Pancreas (tissue), 10 donors: Measurements from ENCODE around the gene PAQR4. TPM values are rescaled to one million over a fixed set of nuclear protein-coding genes. Genes with fewer than 3 reads are reported as not detected.

Experiments used
- ATAC-seq, 4 donors: fragments of 200-7000 bp; cut with Tn5 transposase; one replicate each; pipeline versions ENCODE4 v1.8.0 to v1.9.1; 2020; ENCODE audit warnings: mild to moderate bottlenecking in 4 of 4, moderate library complexity in 4 of 4
- DNase-seq, 6 donors: peaks; one replicate each; pipeline ENCODE4 v3.0.0-alpha.2; 2020
- FAIRE-seq: peaks from 2 replicates; lab custom pipeline; 2012; peaks lifted over from hg19 to GRCh38; lab: Jason Lieb, UNC
- H3K27ac ChIP-seq, 4 donors: fragments of 200-600 bp; sonication (generic); 1 replicate in 3 of 4; 2 replicates in 1 of 4; pipeline versions ENCODE4 v1.5.0 to v1.8.0; 2020
- H3K27me3 ChIP-seq, 4 donors: fragments of 200-600 bp; one replicate each; pipeline ENCODE4 v1.8.0; 2021
- H3K36me3 ChIP-seq, 3 donors: fragments of 200-600 bp; sonication (generic) in 1 of 3; one replicate each; pipeline versions ENCODE4 v1.5.0 to v1.8.0; 2020 to 2021
- H3K4me1 ChIP-seq, 3 donors: fragments of 200-600 bp; one replicate each; pipeline ENCODE4 v1.8.0; 2021
- H3K4me3 ChIP-seq, 4 donors: fragments of 200-600 bp; sonication (generic) in 2 of 4; one replicate each; pipeline versions ENCODE4 v1.5.0 to v1.8.0; 2020 to 2021
- H3K9me3 ChIP-seq, 4 donors: fragments of 200-600 bp; one replicate each; pipeline ENCODE4 v1.8.0; 2021
- WGBS, 2 donors: extraction: QIAGEN DNeasy Blood & Tissue Kit; methylation state at CpG; one replicate each; pipeline ENCODE4 v1.1.7; 2013; 5-methylcytosine and 5-hydroxymethylcytosine counted together
- intact Hi-C, 3 donors: fragments of 100-400 bp; cut with DNase I; formaldehyde crosslinking; loops; one replicate each; pipeline versions ENCODE4 v1.11.1 to v1.14.2; 2022
- polyA plus RNA-seq, 2 donors: library from polyadenylated mRNA; stranded (reverse); fragments of 200-250 nt; gene quantifications; one replicate each; pipeline ENCODE4 v1.2.3, GENCODE V29; 2013
- total RNA-seq, 6 donors: library from RNA; stranded (reverse); fragmentation: NEBNext Ultra II Directional in 4 of 6; extraction: Animal tissue kit (Norgen Biotek cat#: 25700) in 4 of 6; gene quantifications; one replicate each; pipeline versions ENCODE4 v1.2.1 to v1.2.4, GENCODE V29; 2021 to 2023
- TF ChIP-seq, protein P1 (sequence below), 4 donors: fragments of 200-600 bp; sonication (generic) in 3 of 4; IDR thresholded peaks; one replicate each; pipeline versions ENCODE4 v1.5.0 to v1.8.0; 2021; ENCODE audit warnings: antibody characterized with exemption in 4 of 4
- donor health status: healthy with polysubstance abuse.
- donor health status: DM: no; HTN: no; CAD: no; lungs with moderate emphysema.
- donor health status: DM: no; HTN: no; CAD: no.
- donor health status: control.
- donor health status: control.
- donor health status: Bipolar disorder and iron deficiency.
- donor health status: DM: yes; HTN: yes; CAD: no.
- donor health status: DM: no; HTN: no; CAD: no.
- donor health status: DM: no; HTN: no; CAD: no.
- donor health status: DM: yes; HTN: yes; CAD: no.

The PAQR4 gene
- total and polyA plus RNA-seq, 8 donors, result 5.3 to 12.5 (median 6.6) TPM

DNA sequence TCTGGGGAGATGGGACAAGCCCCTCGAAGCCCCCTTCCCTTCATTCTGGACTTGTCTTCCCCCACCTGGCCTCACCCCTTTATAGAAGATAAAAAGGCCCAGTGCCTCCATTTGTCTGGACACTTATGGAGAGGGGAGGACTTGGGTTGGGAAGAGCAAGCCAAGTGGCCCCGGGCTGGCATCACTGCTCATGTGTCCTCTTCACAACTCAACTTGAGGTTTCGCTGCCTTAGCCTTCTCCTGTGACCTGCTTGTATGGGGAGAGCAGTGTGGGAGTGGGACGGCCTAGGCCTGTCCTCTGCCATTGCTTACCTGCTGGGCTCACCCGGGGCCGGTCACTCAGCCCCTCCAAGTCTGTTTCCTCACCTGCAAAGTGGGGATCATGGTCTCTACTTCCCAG is 1.4 kb downstream of the PAQR4 start:
- TF ChIP-seq, protein P1, sequence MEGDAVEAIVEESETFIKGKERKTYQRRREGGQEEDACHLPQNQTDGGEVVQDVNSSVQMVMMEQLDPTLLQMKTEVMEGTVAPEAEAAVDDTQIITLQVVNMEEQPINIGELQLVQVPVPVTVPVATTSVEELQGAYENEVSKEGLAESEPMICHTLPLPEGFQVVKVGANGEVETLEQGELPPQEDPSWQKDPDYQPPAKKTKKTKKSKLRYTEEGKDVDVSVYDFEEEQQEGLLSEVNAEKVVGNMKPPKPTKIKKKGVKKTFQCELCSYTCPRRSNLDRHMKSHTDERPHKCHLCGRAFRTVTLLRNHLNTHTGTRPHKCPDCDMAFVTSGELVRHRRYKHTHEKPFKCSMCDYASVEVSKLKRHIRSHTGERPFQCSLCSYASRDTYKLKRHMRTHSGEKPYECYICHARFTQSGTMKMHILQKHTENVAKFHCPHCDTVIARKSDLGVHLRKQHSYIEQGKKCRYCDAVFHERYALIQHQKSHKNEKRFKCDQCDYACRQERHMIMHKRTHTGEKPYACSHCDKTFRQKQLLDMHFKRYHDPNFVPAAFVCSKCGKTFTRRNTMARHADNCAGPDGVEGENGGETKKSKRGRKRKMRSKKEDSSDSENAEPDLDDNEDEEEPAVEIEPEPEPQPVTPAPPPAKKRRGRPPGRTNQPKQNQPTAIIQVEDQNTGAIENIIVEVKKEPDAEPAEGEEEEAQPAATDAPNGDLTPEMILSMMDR (IDR thresholded peaks at IDR 0.05), result no peak
- H3K4me3 ChIP-seq, result peak overlapping the region in 2 of 4 donors; percentile 74 to 92
- H3K27ac ChIP-seq, result no peak overlapping the region
- H3K4me1 ChIP-seq, result peaks cover 0 to 9% (median 0%) of the 10 kb centered on the region in 3 donors
- H3K27me3 ChIP-seq, result peaks cover 0 to 19% (median 8%) of the 10 kb centered on the region in 4 donors
- H3K36me3 ChIP-seq, result no peaks in the 10 kb centered on the region
- WGBS, 2 donors, result 78 to 85% methylated on average over 6 of the region's 6 CpGs
- DNase-seq (peak in 3 of 6 donors; percentile 31 to 61 (median 31)), ATAC-seq (no peak), FAIRE-seq (no peak)
- no peaks in the 10 kb centered on the region for H3K9me3 ChIP-seq
- intact Hi-C loops, result no loop called here

GRCh38 chr16:2971134-2971984 is 2.2 kb downstream of the PAQR4 start:
- ATAC-seq, result no peak
- WGBS, 2 donors, result 94 to 96% methylated on average over 32 to 35 of the region's 35 CpGs
- H3K36me3 ChIP-seq, result no peaks in the 10 kb centered on the region
- intact Hi-C loops, result no loop called here
- no peaks in the 10 kb centered on the region for H3K9me3 ChIP-seq
- H3K27me3 ChIP-seq, result peaks cover 0 to 14% (median 4%) of the 10 kb centered on the region in 4 donors
- H3K4me1 ChIP-seq, result peaks cover 0 to 9% (median 2%) of the 10 kb centered on the region in 3 donors
- no peak for FAIRE-seq
- H3K27ac ChIP-seq, result no peak overlapping the region
- H3K4me3 ChIP-seq, result no peak overlapping the region
- TF ChIP-seq, protein P1 (IDR thresholded peaks at IDR 0.05), result no peak
- peak in 3 of 6 donors; percentile 34 to 83 (median 52) for DNase-seq

GRCh38 chr16:2971985-2972784 is 3.0 kb downstream of the PAQR4 start:
- TF ChIP-seq, protein P1 (IDR thresholded peaks at IDR 0.05), result no peak
- Histone ChIP-seq H3K27me3 (peaks cover 0 to 12% (median 4%) of the 10 kb centered on the region in 4 donors), H3K36me3 (no peaks in the 10 kb centered on the region), H3K4me1 (peaks cover 8 to 16% (median 11%) of the 10 kb centered on the region in 3 donors), H3K4me3 (no peak overlapping the region), H3K27ac (no peak overlapping the region), H3K9me3 (no peaks in the 10 kb centered on the region)
- no peak for ATAC-seq
- intact Hi-C loops, result no loop called here
- no peak for FAIRE-seq
- peak in 3 of 6 donors; percentile 21 to 63 (median 52) for DNase-seq
- whole genome bisulfite sequencing, 2 donors, result 86 to 87% methylated on average over 15 of the region's 15 CpGs

DNA sequence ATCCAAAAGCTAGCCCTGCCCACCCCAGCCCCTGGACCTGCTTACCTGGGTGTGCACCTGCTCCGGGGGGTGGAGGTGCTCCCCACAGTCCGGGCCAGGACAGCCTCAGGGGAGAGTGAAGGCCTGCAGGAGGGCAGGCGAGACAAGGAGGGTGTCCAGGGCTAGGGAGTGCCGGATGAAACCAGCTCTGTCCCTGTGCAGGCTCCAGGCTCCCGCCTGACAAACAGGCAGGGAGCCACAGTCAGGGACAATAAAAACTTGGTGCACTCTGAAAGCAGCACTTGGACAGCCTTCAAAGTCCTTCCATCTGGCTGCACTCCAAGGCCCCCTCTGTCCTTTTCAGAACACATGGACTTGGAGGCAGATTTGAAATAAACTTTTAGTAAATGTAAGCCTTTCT is 3.9 kb downstream of the PAQR4 start:
- DNase-seq (peak in 1 of 6 donors; percentile 32), FAIRE-seq (no peak), ATAC-seq (no peak)
- H3K27ac ChIP-seq, result no peak overlapping the region
- H3K27me3 ChIP-seq, result peaks cover 0 to 2% (median 0%) of the 10 kb centered on the region in 4 donors
- H3K4me1 ChIP-seq, result peaks cover 15 to 26% (median 18%) of the 10 kb centered on the region in 3 donors
- H3K36me3 ChIP-seq, result no peaks in the 10 kb centered on the region
- H3K4me3 ChIP-seq, result no peak overlapping the region
- WGBS, 2 donors, result 73 to 78% methylated on average over 5 of the region's 5 CpGs
- TF ChIP-seq, protein P1 (IDR thresholded peaks at IDR 0.05), result no peak
- H3K9me3 ChIP-seq, result no peaks in the 10 kb centered on the region
- intact Hi-C loops, result no loop called here
